H1 (cell line): ENCODE measurements around the gene CCDC15.

Experiments
- BRCA1 ChIP-seq: IDR thresholded peaks from 2 replicates; pipeline ENCODE4 v1.6.1; 2012; ENCODE audit warnings: low read depth, low read length, improper control_type of control experiment
- CREB1 ChIP-seq: IDR thresholded peaks from 2 replicates; pipeline ENCODE4 v1.6.1; 2012; ENCODE audit warnings: inconsistent platforms
- POLR2A ChIP-seq, 2 experiments: IDR thresholded peaks; 1 replicate in 1 of 2; 2 replicates in 1 of 2; pipeline ENCODE4 v1.6.1; 2011; ENCODE audit warnings: low read depth in 2 of 2, low read length in 2 of 2, mild to moderate bottlenecking in 2 of 2; ENCODE audit errors: control extremely low read depth in 1 of 2
- RAD21 ChIP-seq, 2 experiments: IDR thresholded peaks in 1 of 2; conservative IDR thresholded peaks in 1 of 2; 2 replicates each; pipeline ENCODE4 v1.6.1; 2011; ENCODE audit warnings: low read depth in 2 of 2, low read length in 2 of 2, improper control_type of control experiment in 1 of 2, inconsistent platforms in 1 of 2, mild to moderate bottlenecking in 1 of 2, moderate library complexity in 1 of 2
- SIX5 ChIP-seq: IDR thresholded peaks from 2 replicates; pipeline ENCODE4 v1.6.1; 2011; ENCODE audit warnings: mild to moderate bottlenecking, low read depth, low read length
- SP1 ChIP-seq: IDR thresholded peaks from 2 replicates; pipeline ENCODE4 v1.6.1; 2011; ENCODE audit warnings: low read depth, low read length
- TCF12 ChIP-seq: IDR thresholded peaks from 2 replicates; pipeline ENCODE4 v1.6.1; 2011; ENCODE audit warnings: low read depth, mild to moderate bottlenecking, low read length
- YY1 ChIP-seq: IDR thresholded peaks from 2 replicates; pipeline ENCODE4 v1.6.1; 2011; ENCODE audit warnings: low read depth, mild to moderate bottlenecking, low read length
- TF ChIP-seq, protein P1 (sequence below), 3 experiments: IDR thresholded peaks; 1 replicate in 2 of 3; 2 replicates in 1 of 3; pipeline versions ENCODE4 v1.5.1 to v1.6.1; 2011; ENCODE audit warnings: low read length in 3 of 3, mild to moderate bottlenecking in 3 of 3, inconsistent platforms in 2 of 3, low read depth in 1 of 3, moderate library complexity in 1 of 3; ENCODE audit not compliant: insufficient read depth in 1 of 3; ENCODE audit errors: control extremely low read depth in 1 of 3

DNA sequence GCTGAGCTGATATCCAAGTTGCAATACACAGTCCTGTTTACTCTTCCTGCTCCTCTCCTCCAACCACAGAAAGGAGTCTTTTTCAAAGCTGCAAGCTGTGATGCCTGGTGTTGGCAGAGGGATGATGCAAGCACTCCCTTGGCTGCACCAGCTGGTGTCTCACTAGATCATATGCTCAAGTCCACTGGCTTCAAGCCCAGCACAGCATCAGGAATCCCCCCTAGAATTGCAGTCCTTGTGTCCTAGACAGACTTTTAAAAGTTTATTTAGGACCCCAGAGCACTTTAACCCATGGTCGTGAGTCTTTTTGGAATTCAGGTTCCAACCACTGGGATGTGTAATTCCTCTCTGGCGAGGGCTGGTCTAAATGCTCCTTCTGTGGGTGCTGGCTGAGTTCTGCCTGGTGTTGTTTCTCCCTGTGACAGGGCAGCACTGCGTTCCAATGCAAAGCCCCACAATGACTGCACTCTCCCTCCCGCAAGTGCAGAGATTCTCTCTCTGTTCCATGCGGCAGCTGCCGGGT is 36.8 kb upstream of the CCDC15 start:
- TF ChIP-seq RAD21 (IDR thresholded peaks at IDR 0.05 in 1 of 2, conservative IDR thresholded peaks at IDR 0.05 in 1 of 2; ENCODE audit: low read depth in 2 of 2, low read length in 2 of 2) (no peak), SP1 (no peak), BRCA1 (no peak), SIX5 (no peak), TCF12 (no peak), YY1 (no peak), POLR2A (IDR thresholded peaks at IDR 0.05; ENCODE audit: control extremely low read depth in 1 of 2, low read depth in 2 of 2, low read length in 2 of 2) (no peak), CREB1 (no peak)
- TF ChIP-seq, protein P1, sequence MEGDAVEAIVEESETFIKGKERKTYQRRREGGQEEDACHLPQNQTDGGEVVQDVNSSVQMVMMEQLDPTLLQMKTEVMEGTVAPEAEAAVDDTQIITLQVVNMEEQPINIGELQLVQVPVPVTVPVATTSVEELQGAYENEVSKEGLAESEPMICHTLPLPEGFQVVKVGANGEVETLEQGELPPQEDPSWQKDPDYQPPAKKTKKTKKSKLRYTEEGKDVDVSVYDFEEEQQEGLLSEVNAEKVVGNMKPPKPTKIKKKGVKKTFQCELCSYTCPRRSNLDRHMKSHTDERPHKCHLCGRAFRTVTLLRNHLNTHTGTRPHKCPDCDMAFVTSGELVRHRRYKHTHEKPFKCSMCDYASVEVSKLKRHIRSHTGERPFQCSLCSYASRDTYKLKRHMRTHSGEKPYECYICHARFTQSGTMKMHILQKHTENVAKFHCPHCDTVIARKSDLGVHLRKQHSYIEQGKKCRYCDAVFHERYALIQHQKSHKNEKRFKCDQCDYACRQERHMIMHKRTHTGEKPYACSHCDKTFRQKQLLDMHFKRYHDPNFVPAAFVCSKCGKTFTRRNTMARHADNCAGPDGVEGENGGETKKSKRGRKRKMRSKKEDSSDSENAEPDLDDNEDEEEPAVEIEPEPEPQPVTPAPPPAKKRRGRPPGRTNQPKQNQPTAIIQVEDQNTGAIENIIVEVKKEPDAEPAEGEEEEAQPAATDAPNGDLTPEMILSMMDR (IDR thresholded peaks at IDR 0.05; ENCODE audit: control extremely low read depth in 1 of 3, insufficient read depth in 1 of 3, low read depth in 1 of 3, low read length in 3 of 3): no peak
